Glutamatergic neuron (in vitro differentiated cells): ENCODE measurements around the gene AP2A1. TPM values are rescaled to one million over a fixed set of nuclear protein-coding genes. Genes with fewer than 3 reads are reported as not detected.

Experiments used
- DNase-seq: peaks from one replicate; pipeline ENCODE4 v3.0.0; 2022
- H3K27ac Mint-ChIP-seq: one replicate; pipeline ENCODE4 v1.8.0; 2020; ENCODE audit warnings: mild to moderate bottlenecking, mixed read lengths, inconsistent platforms; ENCODE audit not compliant: unreplicated experiment
- H3K27me3 Mint-ChIP-seq: one replicate; pipeline ENCODE4 v1.8.0; 2020; ENCODE audit warnings: mild to moderate bottlenecking, moderate library complexity, mixed read lengths, inconsistent platforms; ENCODE audit not compliant: unreplicated experiment
- H3K36me3 Mint-ChIP-seq: one replicate; pipeline ENCODE4 v1.8.0; 2020; ENCODE audit warnings: mild to moderate bottlenecking, mixed read lengths, inconsistent platforms; ENCODE audit not compliant: unreplicated experiment
- H3K4me1 Mint-ChIP-seq: one replicate; pipeline ENCODE4 v1.8.0; 2020; ENCODE audit warnings: mild to moderate bottlenecking, low read depth, mixed read lengths, inconsistent platforms; ENCODE audit not compliant: unreplicated experiment
- H3K4me3 Mint-ChIP-seq: one replicate; pipeline ENCODE4 v1.8.0; 2020; ENCODE audit warnings: mild to moderate bottlenecking, mixed read lengths, inconsistent platforms; ENCODE audit not compliant: unreplicated experiment
- H3K9me3 Mint-ChIP-seq: one replicate; pipeline ENCODE4 v1.8.0; 2020; ENCODE audit warnings: mild to moderate bottlenecking, moderate library complexity, mixed read lengths, inconsistent platforms; ENCODE audit not compliant: unreplicated experiment
- total RNA-seq: library from RNA; stranded (reverse); fragmentation: NEBNext Ultra II Directional; extraction: Animal tissue kit (Norgen Biotek cat#: 25700); gene quantifications from one replicate; pipeline ENCODE4 v1.2.1, GENCODE V29; 2021; ENCODE audit not compliant: unreplicated experiment
- TF ChIP-seq, protein P1 (sequence below): fragments of 200-600 bp; sonication (generic); IDR thresholded peaks from one replicate; pipeline ENCODE4 v1.5.0; 2021; ENCODE audit not compliant: partially characterized antibody, unreplicated experiment

The AP2A1 gene
- total RNA-seq, 1 donor from 2014 or later: 175 TPM

DNA sequence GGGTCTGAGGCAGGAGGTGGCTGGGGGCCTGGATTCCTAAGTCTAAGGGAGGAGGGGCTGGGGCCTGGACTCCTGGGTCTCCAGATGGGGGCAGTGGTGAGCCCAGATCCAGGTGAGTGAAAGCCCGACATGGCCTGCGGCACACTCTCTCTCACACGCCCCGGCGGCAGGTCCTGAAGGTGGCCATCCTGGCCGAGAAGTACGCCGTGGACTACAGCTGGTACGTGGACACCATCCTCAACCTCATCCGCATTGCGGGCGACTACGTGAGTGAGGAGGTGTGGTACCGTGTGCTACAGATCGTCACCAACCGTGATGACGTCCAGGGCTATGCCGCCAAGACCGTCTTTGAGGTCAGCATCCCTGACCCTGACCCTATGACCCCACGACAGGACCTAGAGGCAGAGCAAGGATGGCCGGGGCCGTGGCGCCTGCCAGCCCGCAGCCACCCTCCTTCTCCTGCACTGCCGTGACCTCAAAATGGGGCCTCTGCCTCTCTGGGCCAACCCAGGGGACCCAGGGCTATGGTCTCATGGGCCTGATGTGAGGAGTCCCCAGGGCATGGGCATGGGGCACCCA lies 33.1 kb downstream of the AP2A1 start:
- H3K36me3 Mint-ChIP-seq: peaks cover 10% of the 10 kb centered on the region
- H3K4me1 Mint-ChIP-seq: peaks cover 3% of the 10 kb centered on the region
- no peak for DNase-seq
- no peak overlapping the region for H3K27ac Mint-ChIP-seq
- H3K9me3 Mint-ChIP-seq: peaks cover 4% of the 10 kb centered on the region
- no peak overlapping the region for H3K4me3 Mint-ChIP-seq
- TF ChIP-seq, protein P1, sequence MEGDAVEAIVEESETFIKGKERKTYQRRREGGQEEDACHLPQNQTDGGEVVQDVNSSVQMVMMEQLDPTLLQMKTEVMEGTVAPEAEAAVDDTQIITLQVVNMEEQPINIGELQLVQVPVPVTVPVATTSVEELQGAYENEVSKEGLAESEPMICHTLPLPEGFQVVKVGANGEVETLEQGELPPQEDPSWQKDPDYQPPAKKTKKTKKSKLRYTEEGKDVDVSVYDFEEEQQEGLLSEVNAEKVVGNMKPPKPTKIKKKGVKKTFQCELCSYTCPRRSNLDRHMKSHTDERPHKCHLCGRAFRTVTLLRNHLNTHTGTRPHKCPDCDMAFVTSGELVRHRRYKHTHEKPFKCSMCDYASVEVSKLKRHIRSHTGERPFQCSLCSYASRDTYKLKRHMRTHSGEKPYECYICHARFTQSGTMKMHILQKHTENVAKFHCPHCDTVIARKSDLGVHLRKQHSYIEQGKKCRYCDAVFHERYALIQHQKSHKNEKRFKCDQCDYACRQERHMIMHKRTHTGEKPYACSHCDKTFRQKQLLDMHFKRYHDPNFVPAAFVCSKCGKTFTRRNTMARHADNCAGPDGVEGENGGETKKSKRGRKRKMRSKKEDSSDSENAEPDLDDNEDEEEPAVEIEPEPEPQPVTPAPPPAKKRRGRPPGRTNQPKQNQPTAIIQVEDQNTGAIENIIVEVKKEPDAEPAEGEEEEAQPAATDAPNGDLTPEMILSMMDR: no peak
- H3K27me3 Mint-ChIP-seq: peaks cover 8% of the 10 kb centered on the region

DNA sequence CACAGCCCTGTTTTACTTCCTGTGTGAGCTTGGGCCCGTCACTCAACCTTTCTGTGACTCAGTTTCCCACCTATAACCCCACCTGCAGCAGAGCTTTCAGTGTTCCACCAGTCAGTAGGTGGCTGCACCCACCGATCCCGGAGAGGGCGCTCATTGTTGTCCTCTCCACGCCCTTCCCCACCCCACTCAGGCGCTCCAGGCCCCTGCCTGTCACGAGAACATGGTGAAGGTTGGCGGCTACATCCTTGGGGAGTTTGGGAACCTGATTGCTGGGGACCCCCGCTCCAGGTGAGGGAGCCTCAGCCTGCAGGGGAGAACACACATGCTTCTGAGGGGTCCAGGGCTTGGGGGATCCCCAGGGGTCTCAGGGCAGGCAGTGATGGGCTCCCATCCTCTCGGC lies 34.0 kb downstream of the AP2A1 start:
- DNase-seq: no peak
- TF ChIP-seq, protein P1: no peak
- peaks cover 3% of the 10 kb centered on the region for H3K4me1 Mint-ChIP-seq
- peaks cover 4% of the 10 kb centered on the region for H3K9me3 Mint-ChIP-seq
- no peak overlapping the region for H3K27ac Mint-ChIP-seq
- H3K27me3 Mint-ChIP-seq: peaks cover 7% of the 10 kb centered on the region
- H3K36me3 Mint-ChIP-seq: peaks cover 10% of the 10 kb centered on the region
- H3K4me3 Mint-ChIP-seq: peak overlapping the region; percentile 59

DNA sequence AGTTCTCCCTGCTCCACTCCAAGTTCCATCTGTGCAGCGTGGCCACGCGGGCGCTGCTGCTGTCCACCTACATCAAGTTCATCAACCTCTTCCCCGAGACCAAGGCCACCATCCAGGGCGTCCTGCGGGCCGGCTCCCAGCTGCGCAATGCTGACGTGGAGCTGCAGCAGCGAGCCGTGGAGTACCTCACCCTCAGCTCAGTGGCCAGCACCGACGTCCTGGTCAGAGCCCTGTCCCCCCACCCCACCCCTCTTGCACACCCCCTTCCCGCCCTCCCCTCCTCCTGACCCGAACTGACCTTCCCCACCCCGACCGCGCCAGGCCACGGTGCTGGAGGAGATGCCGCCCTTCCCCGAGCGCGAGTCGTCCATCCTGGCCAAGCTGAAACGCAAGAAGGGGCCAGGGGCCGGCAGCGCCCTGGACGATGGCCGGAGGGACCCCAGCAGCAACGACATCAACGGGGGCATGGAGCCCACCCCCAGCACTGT lies 34.6 kb downstream of the AP2A1 start:
- H3K4me3 Mint-ChIP-seq: no peak overlapping the region
- H3K4me1 Mint-ChIP-seq: peaks cover 3% of the 10 kb centered on the region
- H3K27ac Mint-ChIP-seq: peak overlapping the region; percentile 33
- peaks cover 7% of the 10 kb centered on the region for H3K27me3 Mint-ChIP-seq
- TF ChIP-seq, protein P1: no peak
- DNase-seq: no peak
- H3K9me3 Mint-ChIP-seq: peaks cover 8% of the 10 kb centered on the region
- H3K36me3 Mint-ChIP-seq: peaks cover 8% of the 10 kb centered on the region

DNA sequence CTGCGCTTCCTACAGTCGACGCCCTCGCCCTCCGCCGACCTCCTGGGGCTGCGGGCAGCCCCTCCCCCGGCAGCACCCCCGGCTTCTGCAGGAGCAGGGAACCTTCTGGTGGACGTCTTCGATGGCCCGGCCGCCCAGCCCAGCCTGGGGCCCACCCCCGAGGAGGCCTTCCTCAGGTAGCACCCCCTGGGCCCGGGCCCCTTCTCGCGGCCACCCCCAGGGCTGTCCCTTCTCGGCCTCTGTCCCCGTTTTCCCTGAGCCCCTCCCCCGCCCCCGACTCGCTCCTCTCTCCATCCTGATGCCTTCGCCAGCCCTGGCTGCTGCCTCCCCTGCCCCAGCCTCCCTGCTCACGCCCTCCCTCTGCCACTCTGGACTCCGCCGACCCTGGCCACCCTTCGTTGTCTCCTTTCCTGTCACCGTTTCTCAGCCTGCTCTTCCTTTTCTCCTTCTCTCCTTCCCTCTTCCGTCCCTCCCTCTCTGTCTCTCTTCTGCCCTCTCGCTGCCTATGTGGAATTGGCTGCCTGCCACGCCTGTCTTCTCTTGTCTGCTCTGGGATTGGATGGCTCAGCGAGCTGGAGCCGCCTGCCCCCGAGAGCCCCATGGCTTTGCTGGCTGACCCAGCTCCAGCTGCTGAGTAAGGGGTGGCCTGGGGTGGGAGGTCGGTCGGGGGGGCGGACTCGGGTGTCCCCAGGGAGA lies 35.3 kb downstream of the AP2A1 start:
- H3K27me3 Mint-ChIP-seq: peaks cover 4% of the 10 kb centered on the region
- H3K4me1 Mint-ChIP-seq: peaks cover 3% of the 10 kb centered on the region
- H3K9me3 Mint-ChIP-seq: peaks cover 8% of the 10 kb centered on the region
- H3K36me3 Mint-ChIP-seq: peaks cover 4% of the 10 kb centered on the region
- peak overlapping the region; percentile 95 for H3K27ac Mint-ChIP-seq
- peak; percentile 82 for DNase-seq
- TF ChIP-seq, protein P1: no peak
- H3K4me3 Mint-ChIP-seq: peak overlapping the region; percentile 80
